Sigmoid colon (tissue), 4 donors: ENCODE data around the gene DAPK1.

Source experiments
- CTCF ChIP-seq, 4 experiments: fragments of 450-650 bp in 3 of 4; fragments of 200-600 bp in 1 of 4; IDR thresholded peaks; one replicate each; pipeline ENCODE4 v1.5.1; 2016 to 2019; ENCODE audit warnings: antibody characterized with exemption in 4 of 4, mild to moderate bottlenecking in 3 of 4, moderate library complexity in 2 of 4
- EP300 ChIP-seq, 4 donors: sonication (generic); formaldehyde crosslinking; IDR thresholded peaks; one replicate each; pipeline ENCODE4 v1.6.1; 2017; ENCODE audit warnings: antibody characterized with exemption in 4 of 4

GRCh38 chr9:87548159-87548558 is 50.5 kb downstream of the DAPK1 start:
- TF ChIP-seq CTCF (IDR thresholded peaks at IDR 0.05) (no peak), EP300 (IDR thresholded peaks at IDR 0.05) (no peak)
